Measurements from ENCODE around the gene RBM23.

RBM23 gene

DNA sequence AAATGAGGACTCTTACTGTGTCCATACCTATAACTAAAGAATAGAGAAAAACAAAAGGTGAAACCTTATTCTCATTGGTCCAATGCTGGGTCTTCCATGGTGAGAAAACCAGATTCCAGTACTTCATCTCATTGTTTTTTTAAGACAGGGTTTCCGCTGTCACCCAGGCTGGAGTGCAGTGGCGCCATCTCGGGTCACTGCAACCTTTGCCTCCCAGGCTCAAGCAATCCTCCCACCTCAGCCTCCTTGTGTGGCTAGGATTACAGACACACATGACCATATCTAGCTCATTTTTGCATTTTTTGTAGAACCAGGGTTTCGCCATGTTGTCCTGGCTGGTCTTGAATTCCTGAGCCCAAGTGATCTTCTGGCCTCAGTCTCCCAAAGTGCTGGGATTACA lies 13.3 kb downstream of the RBM23 start:
- peaks cover 100% of the 10 kb centered on the region for H3K36me3 ChIP-seq
- TF ChIP-seq, protein P1, sequence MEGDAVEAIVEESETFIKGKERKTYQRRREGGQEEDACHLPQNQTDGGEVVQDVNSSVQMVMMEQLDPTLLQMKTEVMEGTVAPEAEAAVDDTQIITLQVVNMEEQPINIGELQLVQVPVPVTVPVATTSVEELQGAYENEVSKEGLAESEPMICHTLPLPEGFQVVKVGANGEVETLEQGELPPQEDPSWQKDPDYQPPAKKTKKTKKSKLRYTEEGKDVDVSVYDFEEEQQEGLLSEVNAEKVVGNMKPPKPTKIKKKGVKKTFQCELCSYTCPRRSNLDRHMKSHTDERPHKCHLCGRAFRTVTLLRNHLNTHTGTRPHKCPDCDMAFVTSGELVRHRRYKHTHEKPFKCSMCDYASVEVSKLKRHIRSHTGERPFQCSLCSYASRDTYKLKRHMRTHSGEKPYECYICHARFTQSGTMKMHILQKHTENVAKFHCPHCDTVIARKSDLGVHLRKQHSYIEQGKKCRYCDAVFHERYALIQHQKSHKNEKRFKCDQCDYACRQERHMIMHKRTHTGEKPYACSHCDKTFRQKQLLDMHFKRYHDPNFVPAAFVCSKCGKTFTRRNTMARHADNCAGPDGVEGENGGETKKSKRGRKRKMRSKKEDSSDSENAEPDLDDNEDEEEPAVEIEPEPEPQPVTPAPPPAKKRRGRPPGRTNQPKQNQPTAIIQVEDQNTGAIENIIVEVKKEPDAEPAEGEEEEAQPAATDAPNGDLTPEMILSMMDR (IDR thresholded peaks at IDR 0.05) = no peak
- H3K27ac ChIP-seq = no peak overlapping the region
- no peak overlapping the region for H3K4me3 ChIP-seq (ENCODE audit: low read depth in 1 of 2, low read length in 1 of 2)
- H3K4me1 ChIP-seq (ENCODE audit: control insufficient read depth in 1 of 2, insufficient read depth in 1 of 2, low read depth in 1 of 2, low read length in 1 of 2) = peaks cover 6 to 8% of the 10 kb centered on the region in 2 experiments
- no peaks in the 10 kb centered on the region for H3K27me3 ChIP-seq
- H3K9me3 ChIP-seq = no peaks in the 10 kb centered on the region

DNA sequence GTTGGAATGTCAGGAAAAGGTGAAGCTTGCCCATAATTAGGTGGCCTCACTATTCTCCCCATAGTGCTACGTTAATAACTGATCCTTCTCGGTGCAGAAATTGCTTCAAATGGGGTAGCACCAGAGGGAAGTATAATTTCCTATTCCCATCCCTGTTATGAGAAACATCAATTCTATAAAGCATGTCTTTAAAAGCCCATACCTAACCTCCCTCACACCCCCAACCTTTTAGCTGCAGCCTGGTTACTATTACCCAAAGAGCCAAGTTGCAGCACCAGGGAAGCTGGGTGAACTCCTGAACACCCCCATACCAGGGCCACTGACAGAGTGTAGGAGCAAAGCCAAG lies 15.2 kb downstream of the RBM23 start:
- TF ChIP-seq, protein P1 (IDR thresholded peaks at IDR 0.05) = no peak
- Histone ChIP-seq H3K9me3 (no peaks in the 10 kb centered on the region), H3K27ac (no peak overlapping the region), H3K36me3 (peaks cover 100% of the 10 kb centered on the region), H3K27me3 (no peaks in the 10 kb centered on the region), H3K4me3 (ENCODE audit: low read depth in 1 of 2, low read length in 1 of 2) (no peak overlapping the region), H3K4me1 (ENCODE audit: control insufficient read depth in 1 of 2, insufficient read depth in 1 of 2, low read depth in 1 of 2, low read length in 1 of 2) (peaks cover 10 to 11% of the 10 kb centered on the region in 2 experiments)

DNA sequence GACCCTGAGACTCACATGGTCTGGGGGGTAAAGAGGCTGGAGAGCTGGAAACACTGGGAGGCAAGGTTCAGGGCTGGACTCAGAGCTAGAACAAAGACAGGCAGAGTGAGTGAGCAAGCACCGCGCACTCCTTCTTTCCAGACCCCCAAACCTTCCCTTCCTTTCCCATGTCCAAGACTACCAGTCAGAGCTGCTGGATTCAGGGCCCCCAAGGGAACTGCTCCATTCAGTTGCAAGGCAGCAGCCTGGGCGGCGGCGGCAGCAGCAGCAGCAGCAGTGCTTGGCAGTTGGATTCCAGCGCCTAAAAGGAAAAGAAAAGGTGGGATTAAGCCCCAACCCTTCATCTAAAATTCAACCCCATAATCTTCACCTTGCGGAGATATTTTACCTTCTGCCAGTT lies 17.1 kb downstream of the RBM23 start:
- no peaks in the 10 kb centered on the region for H3K27me3 ChIP-seq
- H3K4me3 ChIP-seq (ENCODE audit: low read depth in 1 of 2, low read length in 1 of 2) = no peak overlapping the region
- TF ChIP-seq, protein P1 (IDR thresholded peaks at IDR 0.05) = no peak
- H3K27ac ChIP-seq = peak overlapping the region; percentile 57
- peaks cover 100% of the 10 kb centered on the region for H3K36me3 ChIP-seq
- H3K9me3 ChIP-seq = no peaks in the 10 kb centered on the region
- peaks cover 6 to 7% of the 10 kb centered on the region in 2 experiments for H3K4me1 ChIP-seq (ENCODE audit: control insufficient read depth in 1 of 2, insufficient read depth in 1 of 2, low read depth in 1 of 2, low read length in 1 of 2)

DNA sequence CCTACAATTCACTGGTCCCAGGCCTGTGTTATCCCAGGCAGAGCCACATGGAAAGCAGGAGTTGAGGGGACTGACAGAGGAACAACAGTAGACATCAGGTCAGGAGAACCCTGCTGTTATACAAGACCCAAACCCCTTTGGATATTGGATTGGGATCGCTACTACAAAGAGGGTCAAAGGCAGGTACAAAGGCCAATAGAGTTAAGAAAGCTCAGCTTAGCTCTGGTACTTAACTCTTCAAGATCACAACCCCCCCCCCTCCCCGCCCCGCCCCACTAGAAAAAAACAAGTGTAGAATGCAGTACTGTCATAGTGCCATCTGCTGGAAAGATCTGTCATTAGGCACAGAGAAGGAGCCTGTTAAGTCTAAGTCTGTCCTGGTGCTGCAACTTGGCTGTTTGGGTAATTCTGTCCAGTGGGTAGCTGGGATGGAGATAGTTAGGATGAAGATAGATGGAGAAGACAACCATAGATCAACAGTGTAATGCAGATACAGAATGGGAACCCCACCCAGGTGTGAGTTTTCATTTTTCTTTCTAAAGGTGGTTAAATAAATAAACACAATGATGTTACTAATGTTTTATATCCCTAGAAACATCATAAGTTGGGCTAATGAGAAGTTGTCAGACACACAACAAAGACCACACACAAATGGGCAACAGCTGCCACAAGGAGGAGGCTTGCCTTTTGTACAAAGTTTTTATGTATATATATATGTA lies 18.7 kb downstream of the RBM23 start:
- Histone ChIP-seq H3K36me3 (peaks cover 88% of the 10 kb centered on the region), H3K9me3 (no peaks in the 10 kb centered on the region), H3K4me1 (ENCODE audit: control insufficient read depth in 1 of 2, insufficient read depth in 1 of 2, low read depth in 1 of 2, low read length in 1 of 2) (peaks cover 6 to 7% of the 10 kb centered on the region in 2 experiments), H3K4me3 (ENCODE audit: low read depth in 1 of 2, low read length in 1 of 2) (no peak overlapping the region), H3K27ac (peak overlapping the region; percentile 57), H3K27me3 (no peaks in the 10 kb centered on the region)
- TF ChIP-seq, protein P1 (IDR thresholded peaks at IDR 0.05) = peak; percentile 66

DNA sequence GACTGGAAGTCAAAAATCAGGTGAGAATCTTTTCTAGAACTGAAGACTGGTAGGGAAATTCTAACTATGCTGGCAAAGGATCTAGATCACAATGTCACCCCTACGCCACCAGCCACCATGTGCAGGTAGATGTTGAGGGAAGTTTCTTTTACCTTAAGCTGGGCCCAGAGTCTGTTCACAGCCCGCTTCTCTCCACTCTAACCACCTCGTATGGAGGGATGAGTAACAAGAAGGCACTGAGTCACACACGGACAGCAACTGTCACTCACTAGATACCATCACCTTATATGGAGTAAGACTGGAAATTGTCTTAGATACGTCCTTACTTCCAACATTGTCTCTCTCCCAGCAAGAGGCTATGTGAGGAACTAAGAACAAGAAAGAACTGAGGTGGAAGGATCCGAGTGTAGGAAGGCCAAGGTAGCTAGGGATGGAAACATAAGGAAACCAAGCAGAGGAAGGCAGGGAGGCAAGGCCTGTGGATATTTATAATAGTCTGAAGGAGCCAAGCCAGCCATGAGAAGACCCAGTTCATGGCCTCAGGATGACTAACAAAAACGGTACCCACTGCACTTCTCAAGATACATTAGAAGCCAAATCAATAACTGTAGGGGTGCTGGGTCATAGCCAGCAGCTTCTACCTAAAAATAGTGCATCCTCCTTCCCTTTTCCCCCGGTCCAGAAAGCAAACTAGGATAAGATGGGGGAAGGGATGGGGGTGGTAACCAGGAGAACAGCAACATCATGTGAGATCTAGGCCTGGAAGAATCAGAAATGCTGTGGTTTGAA lies 20.5 kb downstream of the RBM23 start:
- TF ChIP-seq, protein P1 (IDR thresholded peaks at IDR 0.05) = no peak
- Histone ChIP-seq H3K4me3 (ENCODE audit: low read depth in 1 of 2, low read length in 1 of 2) (no peak overlapping the region), H3K27me3 (no peaks in the 10 kb centered on the region), H3K4me1 (ENCODE audit: control insufficient read depth in 1 of 2, insufficient read depth in 1 of 2, low read depth in 1 of 2, low read length in 1 of 2) (peaks cover 6 to 7% of the 10 kb centered on the region in 2 experiments), H3K27ac (peak overlapping the region; percentile 3), H3K9me3 (no peaks in the 10 kb centered on the region), H3K36me3 (peaks cover 82% of the 10 kb centered on the region)

All from neutrophil (primary cell).